ENCODE results near the gene FASTKD3. TPM values are rescaled to one million over a fixed set of nuclear protein-coding genes. Genes with fewer than 3 reads are reported as not detected.

FASTKD3 gene
- total RNA-seq, 1 experiment from 2014 or later: 12.0 TPM

DNA sequence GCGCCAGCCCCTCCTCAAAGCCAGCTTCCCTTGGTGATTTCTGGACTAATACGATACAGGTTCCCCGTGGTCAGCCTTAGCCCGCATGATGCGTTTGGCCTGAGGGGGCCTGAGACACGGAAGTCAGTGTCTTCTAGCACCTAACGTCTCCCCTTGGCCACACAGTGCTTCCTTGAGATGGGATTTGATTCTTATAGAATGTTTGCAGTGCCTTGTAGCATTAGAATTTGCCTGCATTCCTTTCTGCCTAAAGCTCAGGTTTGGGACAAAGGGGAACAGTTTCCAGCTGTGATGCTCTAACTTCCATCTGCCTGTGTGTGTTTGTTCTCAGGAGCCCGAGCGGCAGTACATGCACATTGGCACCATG lies 52.3 kb downstream of the FASTKD3 start:
- Histone ChIP-seq H3K4me3 (replicated peaks in 1 of 2; ENCODE audit: low read depth in 1 of 2, low read length in 2 of 2) (no peak overlapping the region), H4K20me1 (ENCODE audit: insufficient read depth) (no peaks in the 10 kb centered on the region), H3K9me2 (ENCODE audit: insufficient read depth) (no peaks in the 10 kb centered on the region), H3K4me1 (ENCODE audit: control insufficient read depth in 1 of 2, insufficient read depth in 2 of 2, low read length in 2 of 2) (peaks cover 0 to 2% of the 10 kb centered on the region in 2 experiments; a peak in 1 of 4 replicates), H3K9ac (ENCODE audit: low read length) (no peak overlapping the region), H3K36me3 (ENCODE audit: control insufficient read depth in 1 of 2, insufficient read depth in 2 of 2, low read length in 2 of 2) (no peaks in the 10 kb centered on the region), H2AFZ (ENCODE audit: low read depth, low read length, poor library complexity, severe bottlenecking) (peak overlapping the region; percentile 54), H3K27ac (ENCODE audit: low read depth, low read length) (no peak overlapping the region), H3K27me3 (ENCODE audit: insufficient read depth, low read length) (peaks cover 24% of the 10 kb centered on the region), H3K9me3 (ENCODE audit: control insufficient read depth in 1 of 2, insufficient read depth in 1 of 2, low read depth in 1 of 2, low read length in 2 of 2) (no peaks in the 10 kb centered on the region), H3K4me2 (ENCODE audit: low read length) (peak overlapping the region; percentile 7; the same call in 1 of the 2 replicates), H3K79me2 (ENCODE audit: insufficient read depth, low read length) (no peaks in the 10 kb centered on the region)
- intact Hi-C loops (cut with micrococcal nuclease): loop anchor here (2.0 kb wide), 1 partner anchor 1052 kb away; no protein-coding TSS in a partner anchor
- BruUV-seq (replicated peaks): no TSS peak
- ChIA-PET RAD21 (ENCODE audit: low non-redundant PET in 1 of 2, low total read pairs in 2 of 2, uncharacterized antibody in 2 of 2, unreplicated experiment in 2 of 2) (interaction anchor here in 1 of 2 experiments (1.2 kb wide), 1 partner anchor 55 kb away, joined by 3 read pairs; no protein-coding TSS in a partner anchor), CTCF (interaction anchor here (1.0 to 1.9 kb wide), 2 partner anchors 9 to 30 kb away, joined by 3 to 4 read pairs; no protein-coding TSS in a partner anchor), POLR2A (no interaction called here)
- TF ChIP-seq SRF (IDR thresholded peaks at IDR 0.05; ENCODE audit: low read depth): no peak
- TF ChIP-seq ZNF274 (IDR thresholded peaks at IDR 0.05; ENCODE audit: low read depth, low read length): no peak
- TF ChIP-seq ZBTB33 (IDR thresholded peaks at IDR 0.05; ENCODE audit: extremely low read depth, insufficient replicate concordance, low read length): no peak
- no peak for TF ChIP-seq SP1 (IDR thresholded peaks at IDR 0.05; ENCODE audit: low read depth)
- TF ChIP-seq RAD21 (IDR thresholded peaks at IDR 0.05; ENCODE audit: low read depth): no peak
- TF ChIP-seq ZFX (IDR thresholded peaks at IDR 0.05): no peak
- no peak for TF ChIP-seq CBX3 (IDR thresholded peaks at IDR 0.05; ENCODE audit: low read depth)
- TF ChIP-seq, protein P1, sequence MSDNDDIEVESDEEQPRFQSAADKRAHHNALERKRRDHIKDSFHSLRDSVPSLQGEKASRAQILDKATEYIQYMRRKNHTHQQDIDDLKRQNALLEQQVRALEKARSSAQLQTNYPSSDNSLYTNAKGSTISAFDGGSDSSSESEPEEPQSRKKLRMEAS (IDR thresholded peaks at IDR 0.05): no peak
- TF ChIP-seq EZH2phosphoT487 (IDR thresholded peaks at IDR 0.05; ENCODE audit: borderline replicate concordance): no peak
- no peak for TF ChIP-seq YY1 (IDR thresholded peaks at IDR 0.05; ENCODE audit: extremely low read depth, insufficient replicate concordance, low read depth, low read length)
- no peak for TF ChIP-seq TCF7L2 (IDR thresholded peaks at IDR 0.05; ENCODE audit: borderline replicate concordance, extremely low read depth, insufficient read depth, insufficient read length)
- TF ChIP-seq POLR2AphosphoS5 (IDR thresholded peaks at IDR 0.05; ENCODE audit: low read depth, low read length): no peak
- no peak for TF ChIP-seq EGR1 (IDR thresholded peaks at IDR 0.05; ENCODE audit: low read depth)
- no peak for TF ChIP-seq REST (IDR thresholded peaks at IDR 0.05; ENCODE audit: low read depth)
- no peak for TF ChIP-seq SIN3A (IDR thresholded peaks at IDR 0.05; ENCODE audit: low read depth)
- TF ChIP-seq ATF3 (IDR thresholded peaks at IDR 0.05): no peak
- no peak for TF ChIP-seq JUND (IDR thresholded peaks at IDR 0.05)
- TF ChIP-seq EZH2 (IDR thresholded peaks at IDR 0.05): no peak
- no peak for TF ChIP-seq FOSL1 (IDR thresholded peaks at IDR 0.05; ENCODE audit: low read depth)
- peak; percentile 35; the same call in 1 of the 2 replicates for ATAC-seq
- no peak for DNase-seq (ENCODE audit: low read depth, low spot score)
